Measurements from ENCODE around the gene TTLL7.

TTLL7 gene

GRCh38 chr1:83864991-83865390 lies 133.9 kb downstream of the TTLL7 start:
- DNase-seq (ENCODE audit: low read depth) = no peak

- peak; percentile 16 for DNase-seq (ENCODE audit: low read depth)
Observed at GRCh38 chr1:83860490-83861221, 138.3 kb downstream of the TTLL7 start.

GRCh38 chr1:83857716-83858115 lies 141.2 kb downstream of the TTLL7 start:
- no peak for DNase-seq (ENCODE audit: low read depth)

- DNase-seq (ENCODE audit: low read depth) = peak; percentile 36
Observed at GRCh38 chr1:83857103-83857502, 141.8 kb downstream of the TTLL7 start.

GRCh38 chr1:83856381-83856780 lies 142.6 kb downstream of the TTLL7 start:
- DNase-seq (ENCODE audit: low read depth) = no peak

GRCh38 chr1:83854456-83854855 lies 144.5 kb downstream of the TTLL7 start:
- DNase-seq (ENCODE audit: low read depth) = no peak

- DNase-seq (ENCODE audit: low read depth) = no peak
Observed at GRCh38 chr1:83850834-83851233, 148.1 kb downstream of the TTLL7 start.

- DNase-seq (ENCODE audit: low read depth) = no peak
Observed at GRCh38 chr1:83849191-83850061, 149.5 kb downstream of the TTLL7 start.

GRCh38 chr1:83846138-83846537 lies 152.8 kb downstream of the TTLL7 start:
- DNase-seq (ENCODE audit: low read depth) = no peak

GRCh38 chr1:83845437-83846071 lies 153.4 kb downstream of the TTLL7 start:
- peak; percentile 16 for DNase-seq (ENCODE audit: low read depth)

GRCh38 chr1:83844546-83844945 lies 154.4 kb downstream of the TTLL7 start:
- DNase-seq (ENCODE audit: low read depth) = no peak

GRCh38 chr1:83839566-83840173 lies 159.3 kb downstream of the TTLL7 start:
- DNase-seq (ENCODE audit: low read depth) = peak; percentile 56

GRCh38 chr1:83838573-83838972 lies 160.4 kb downstream of the TTLL7 start:
- no peak for DNase-seq (ENCODE audit: low read depth)

GRCh38 chr1:83836543-83836942 lies 162.4 kb downstream of the TTLL7 start:
- DNase-seq (ENCODE audit: low read depth) = no peak

- DNase-seq (ENCODE audit: low read depth) = no peak
Observed at GRCh38 chr1:83834621-83835264, 164.2 kb downstream of the TTLL7 start.

GRCh38 chr1:83832194-83832593 lies 166.7 kb downstream of the TTLL7 start:
- DNase-seq (ENCODE audit: low read depth) = no peak

GRCh38 chr1:83829106-83829505 lies 169.8 kb downstream of the TTLL7 start:
- DNase-seq (ENCODE audit: low read depth) = no peak

GRCh38 chr1:83828456-83828855 lies 170.5 kb downstream of the TTLL7 start:
- no peak for DNase-seq (ENCODE audit: low read depth)

GRCh38 chr1:83827741-83828140 lies 171.2 kb downstream of the TTLL7 start:
- no peak for DNase-seq (ENCODE audit: low read depth)

- DNase-seq (ENCODE audit: low read depth) = no peak
Observed at GRCh38 chr1:83822208-83822607, 176.7 kb downstream of the TTLL7 start.

- DNase-seq (ENCODE audit: low read depth) = no peak
Observed at GRCh38 chr1:83819436-83819835, 179.5 kb downstream of the TTLL7 start.

GRCh38 chr1:83818916-83819315 lies 180.0 kb downstream of the TTLL7 start:
- peak; percentile 88 for DNase-seq (ENCODE audit: low read depth)
